Measurements from ENCODE around the gene PRSS21. TPM values are rescaled to one million over a fixed set of nuclear protein-coding genes. Genes with fewer than 3 reads are reported as not detected.

PRSS21 gene
- total and polyA plus RNA-seq, 4 donors: 0.18 to 1.0 (median 0.26) TPM; not detected in 1

DNA sequence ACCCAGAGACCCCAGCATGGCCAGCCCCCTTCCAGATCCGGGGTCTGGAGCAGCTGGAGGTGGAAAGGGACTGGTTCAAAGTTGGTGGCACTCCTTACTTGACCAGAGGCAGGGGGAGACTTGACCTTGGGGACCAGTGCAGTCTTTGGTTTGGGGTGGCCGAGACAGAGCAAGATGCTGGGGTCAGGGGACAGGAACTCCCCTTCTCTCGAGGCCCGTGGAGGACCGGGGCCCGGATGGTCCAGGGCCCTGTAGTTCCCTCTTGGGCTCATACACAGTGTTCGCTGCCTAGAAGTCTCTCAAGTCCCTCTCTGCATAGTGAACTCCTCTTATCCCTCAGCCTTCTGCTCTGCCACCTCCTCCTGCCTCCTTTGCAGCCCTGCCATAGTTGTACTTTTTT is 29.1 kb upstream of the PRSS21 start (continued):
- TF ChIP-seq, protein P1, sequence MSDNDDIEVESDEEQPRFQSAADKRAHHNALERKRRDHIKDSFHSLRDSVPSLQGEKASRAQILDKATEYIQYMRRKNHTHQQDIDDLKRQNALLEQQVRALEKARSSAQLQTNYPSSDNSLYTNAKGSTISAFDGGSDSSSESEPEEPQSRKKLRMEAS (IDR thresholded peaks at IDR 0.05): no peak
- TF ChIP-seq RAD21 (IDR thresholded peaks at IDR 0.05): no peak
- TF ChIP-seq TAF1 (conservative IDR thresholded peaks at IDR 0.05): no peak
- no peak for TF ChIP-seq RXRA (IDR thresholded peaks at IDR 0.05)

GRCh38 chr16:2790631-2791030 is 26.4 kb upstream of the PRSS21 start:
- no peaks in the 10 kb centered on the region for H3K9me3 ChIP-seq (ENCODE audit: control insufficient read depth in 4 of 4, low read length in 3 of 4)
- WGBS: 77% methylated on average over 5 of the region's 5 CpGs
- H3K4me3 ChIP-seq (ENCODE audit: low read depth in 1 of 3, low read length in 3 of 3): no peak overlapping the region
- no peaks in the 10 kb centered on the region for H3K36me3 ChIP-seq (ENCODE audit: control insufficient read depth in 4 of 4, insufficient read depth in 3 of 4, low read depth in 1 of 4, low read length in 3 of 4)
- no peak overlapping the region for H3K9ac ChIP-seq (ENCODE audit: low read depth in 1 of 2, low read length in 2 of 2)
- H3K27ac ChIP-seq (ENCODE audit: low read depth in 1 of 2, low read length in 2 of 2): no peak overlapping the region
- H3K4me1 ChIP-seq (ENCODE audit: control insufficient read depth in 4 of 4, insufficient read depth in 4 of 4, low read length in 3 of 4): peaks cover 0 to 4% (median under 1%) of the 10 kb centered on the region in 4 donors
- TF ChIP-seq RXRA (IDR thresholded peaks at IDR 0.05) (no peak), FOXA1 (IDR thresholded peaks at IDR 0.05) (no peak), NR2F2 (IDR thresholded peaks at IDR 0.05) (no peak), EGR1 (IDR thresholded peaks at IDR 0.05; ENCODE audit: low read depth in 2 of 2) (no peak), HNF4G (IDR thresholded peaks at IDR 0.05) (no peak), GABPA (IDR thresholded peaks at IDR 0.05 in 1 of 2, conservative IDR thresholded peaks at IDR 0.05 in 1 of 2) (no peak), FOXA2 (IDR thresholded peaks at IDR 0.05) (no peak), YY1 (IDR thresholded peaks at IDR 0.05) (no peak), RAD21 (IDR thresholded peaks at IDR 0.05) (no peak), JUND (IDR thresholded peaks at IDR 0.05) (no peak)
- TF ChIP-seq, protein P2, sequence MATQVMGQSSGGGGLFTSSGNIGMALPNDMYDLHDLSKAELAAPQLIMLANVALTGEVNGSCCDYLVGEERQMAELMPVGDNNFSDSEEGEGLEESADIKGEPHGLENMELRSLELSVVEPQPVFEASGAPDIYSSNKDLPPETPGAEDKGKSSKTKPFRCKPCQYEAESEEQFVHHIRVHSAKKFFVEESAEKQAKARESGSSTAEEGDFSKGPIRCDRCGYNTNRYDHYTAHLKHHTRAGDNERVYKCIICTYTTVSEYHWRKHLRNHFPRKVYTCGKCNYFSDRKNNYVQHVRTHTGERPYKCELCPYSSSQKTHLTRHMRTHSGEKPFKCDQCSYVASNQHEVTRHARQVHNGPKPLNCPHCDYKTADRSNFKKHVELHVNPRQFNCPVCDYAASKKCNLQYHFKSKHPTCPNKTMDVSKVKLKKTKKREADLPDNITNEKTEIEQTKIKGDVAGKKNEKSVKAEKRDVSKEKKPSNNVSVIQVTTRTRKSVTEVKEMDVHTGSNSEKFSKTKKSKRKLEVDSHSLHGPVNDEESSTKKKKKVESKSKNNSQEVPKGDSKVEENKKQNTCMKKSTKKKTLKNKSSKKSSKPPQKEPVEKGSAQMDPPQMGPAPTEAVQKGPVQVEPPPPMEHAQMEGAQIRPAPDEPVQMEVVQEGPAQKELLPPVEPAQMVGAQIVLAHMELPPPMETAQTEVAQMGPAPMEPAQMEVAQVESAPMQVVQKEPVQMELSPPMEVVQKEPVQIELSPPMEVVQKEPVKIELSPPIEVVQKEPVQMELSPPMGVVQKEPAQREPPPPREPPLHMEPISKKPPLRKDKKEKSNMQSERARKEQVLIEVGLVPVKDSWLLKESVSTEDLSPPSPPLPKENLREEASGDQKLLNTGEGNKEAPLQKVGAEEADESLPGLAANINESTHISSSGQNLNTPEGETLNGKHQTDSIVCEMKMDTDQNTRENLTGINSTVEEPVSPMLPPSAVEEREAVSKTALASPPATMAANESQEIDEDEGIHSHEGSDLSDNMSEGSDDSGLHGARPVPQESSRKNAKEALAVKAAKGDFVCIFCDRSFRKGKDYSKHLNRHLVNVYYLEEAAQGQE (IDR thresholded peaks at IDR 0.05): no peak
- TF ChIP-seq, protein P3, sequence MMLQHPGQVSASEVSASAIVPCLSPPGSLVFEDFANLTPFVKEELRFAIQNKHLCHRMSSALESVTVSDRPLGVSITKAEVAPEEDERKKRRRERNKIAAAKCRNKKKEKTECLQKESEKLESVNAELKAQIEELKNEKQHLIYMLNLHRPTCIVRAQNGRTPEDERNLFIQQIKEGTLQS (IDR thresholded peaks at IDR 0.05): no peak
- DNase-seq (ENCODE audit: low spot score): no peak
- H3K27me3 ChIP-seq (ENCODE audit: control insufficient read depth in 4 of 4, insufficient read depth in 4 of 4, low read length in 3 of 4): peaks cover 0 to 6% (median 3%) of the 10 kb centered on the region in 4 donors

GRCh38 chr16:2791174-2791573 is 25.9 kb upstream of the PRSS21 start:
- H3K9ac ChIP-seq (ENCODE audit: low read depth in 1 of 2, low read length in 2 of 2): no peak overlapping the region
- no peak overlapping the region for H3K4me3 ChIP-seq (ENCODE audit: low read depth in 1 of 3, low read length in 3 of 3)
- H3K4me1 ChIP-seq (ENCODE audit: control insufficient read depth in 4 of 4, insufficient read depth in 4 of 4, low read length in 3 of 4): no peaks in the 10 kb centered on the region
- 74% methylated on average over 8 of the region's 8 CpGs for WGBS
- no peak for DNase-seq (ENCODE audit: low spot score)
- no peaks in the 10 kb centered on the region for H3K9me3 ChIP-seq (ENCODE audit: control insufficient read depth in 4 of 4, low read length in 3 of 4)
- H3K27ac ChIP-seq (ENCODE audit: low read depth in 1 of 2, low read length in 2 of 2): no peak overlapping the region
- H3K36me3 ChIP-seq (ENCODE audit: control insufficient read depth in 4 of 4, insufficient read depth in 3 of 4, low read depth in 1 of 4, low read length in 3 of 4): no peaks in the 10 kb centered on the region
- peaks cover 0 to 6% (median 0%) of the 10 kb centered on the region in 4 donors for H3K27me3 ChIP-seq (ENCODE audit: control insufficient read depth in 4 of 4, insufficient read depth in 4 of 4, low read length in 3 of 4)
- TF ChIP-seq, protein P2 (IDR thresholded peaks at IDR 0.05): no peak
- TF ChIP-seq TAF1 (conservative IDR thresholded peaks at IDR 0.05) (no peak), HNF4A (conservative IDR thresholded peaks at IDR 0.05) (no peak), ZBTB33 (IDR thresholded peaks at IDR 0.05) (no peak), RXRA (IDR thresholded peaks at IDR 0.05) (no peak), EGR1 (IDR thresholded peaks at IDR 0.05; ENCODE audit: low read depth in 2 of 2) (no peak), SP1 (IDR thresholded peaks at IDR 0.05) (no peak), YY1 (IDR thresholded peaks at IDR 0.05) (no peak), FOXA2 (IDR thresholded peaks at IDR 0.05) (no peak), GABPA (IDR thresholded peaks at IDR 0.05 in 1 of 2, conservative IDR thresholded peaks at IDR 0.05 in 1 of 2) (no peak), FOXA1 (IDR thresholded peaks at IDR 0.05) (no peak), NR2F2 (IDR thresholded peaks at IDR 0.05) (no peak)
- TF ChIP-seq, protein P1 (IDR thresholded peaks at IDR 0.05): no peak
- TF ChIP-seq, protein P3 (IDR thresholded peaks at IDR 0.05): no peak

Measured in liver (tissue), 9 donors.